ENCODE data around the gene SEMA3F. TPM values are rescaled to one million over a fixed set of nuclear protein-coding genes. Genes with fewer than 3 reads are reported as not detected.

The SEMA3F gene
- total and polyA plus RNA-seq, 10 of the 15 experiments (the other 5 are each of a cell fraction or from before 2014, with no cell fraction given): 0.08 to 0.28 (median 0.12) TPM; not detected in 6

GRCh38 chr3:50227390-50228183 lies 72.5 kb downstream of the SEMA3F start:
- in situ Hi-C loops (cut with MboI): loop anchor here (5.0 kb wide), 1 partner anchor 35 kb away; the partner anchor contains the start of gene GNAT1
- POLR2A ChIA-PET: interaction anchor here (0.7 to 3.7 kb wide), 10 partner anchors 10 to 1835 kb away, joined by 3 to 38 read pairs (median 5); partner anchors contain the start of gene GNAI2
- Histone ChIP-seq H3K27ac (ENCODE audit: control insufficient read depth, insufficient read depth) (peak overlapping the region; percentile 82), H3K9me3 (replicated peaks; ENCODE audit: control insufficient read depth, insufficient read depth, low read length) (no peaks in the 10 kb centered on the region), H3K27me3 (replicated peaks in 1 of 2; ENCODE audit: control insufficient read depth in 2 of 2, insufficient read depth in 2 of 2, low read length in 1 of 2) (no peaks in the 10 kb centered on the region), H2AFZ (ENCODE audit: control insufficient read depth, low read depth, low read length) (peak overlapping the region; percentile 95), H4K20me1 (ENCODE audit: control insufficient read depth, insufficient read depth) (no peaks in the 10 kb centered on the region), H3K4me2 (ENCODE audit: control insufficient read depth, insufficient read depth) (peak overlapping the region; percentile 100), H3K4me1 (ENCODE audit: control insufficient read depth, insufficient read depth, low read length) (peaks cover 19% of the 10 kb centered on the region), H3K9ac (ENCODE audit: control insufficient read depth, insufficient read depth, low read length) (peak overlapping the region; percentile 86), H3K79me2 (ENCODE audit: control insufficient read depth, insufficient read depth, low read length) (no peaks in the 10 kb centered on the region; the same call in 1 of the 2 replicates), H3K36me3 (ENCODE audit: control insufficient read depth in 2 of 2, insufficient read depth in 2 of 2, low read length in 1 of 2) (no peaks in the 10 kb centered on the region; a peak in 1 of 4 replicates), H3K4me3 (peak overlapping the region; percentile 85)
- SMC1A ChIA-PET (ENCODE audit: uncharacterized antibody, unreplicated experiment): interaction anchor here (0.8 to 5.1 kb wide), 9 partner anchors 12 to 72 kb away, joined by 3 to 51 read pairs (median 6); partner anchors contain the start of genes GNAT1, HYAL3 and NAA80
- peak; percentile 61 for DNase-seq (ENCODE audit: low read depth, low spot score)
- peak; percentile 66 for FAIRE-seq
- intact Hi-C loops (cut with micrococcal nuclease; ENCODE audit: unreplicated experiment): loop anchor here (1.0 kb wide), 3 partner anchors 19 to 97 kb away; no protein-coding TSS in a partner anchor
- TSS peak; percentile 90 for BruUV-seq (replicated peaks)
- RAD21 ChIA-PET (ENCODE audit: unreplicated experiment): interaction anchor here (0.5 to 6.8 kb wide), 13 partner anchors 8 to 1625 kb away, joined by 3 to 73 read pairs (median 6); partner anchors contain the start of genes GNAI2 and GNAT1
- WGBS (ENCODE audit: insufficient coverage, insufficient replicate concordance, low lambda C conversion rate, missing lambda C conversion rate): under 1% methylated on average over 37 of the region's 51 CpGs
- ATAC-seq: peak; percentile 91
- CTCF ChIA-PET: interaction anchor here (0.6 to 7.4 kb wide), 20 partner anchors 9 to 384 kb away, joined by 3 to 149 read pairs (median 6); partner anchors contain the start of genes CISH, GNAI2, GNAT1 and HYAL3
- TF ChIP-seq MTA2 (IDR thresholded peaks at IDR 0.05; ENCODE audit: low read depth) (peak; percentile 27; the same call in 1 of the 2 replicates), TCF12 (IDR thresholded peaks at IDR 0.05; ENCODE audit: low read depth, low read length) (peak; percentile 56; the same call in 1 of the 2 replicates), ZNF24 (IDR thresholded peaks at IDR 0.05) (peak; percentile 70; the same call in 1 of the 2 replicates), POLR2A (IDR thresholded peaks at IDR 0.05; ENCODE audit: low read depth, low read length) (peak; percentile 75), SRF (IDR thresholded peaks at IDR 0.05; ENCODE audit: low read depth in 2 of 2, low read length in 2 of 2) (peak in 1 of 2 experiments; percentile 72; a peak in 2 of 4 replicates), TARDBP (IDR thresholded peaks at IDR 0.05; ENCODE audit: borderline replicate concordance) (0 out of 2 replicates have a peak, but pooled peaks have one; percentile 68), EGR1 (IDR thresholded peaks at IDR 0.05; ENCODE audit: borderline replicate concordance in 1 of 2, low read depth in 2 of 2, low read length in 2 of 2) (peak in 1 of 2 experiments; percentile 88; a peak in 2 of 3 replicates), BACH1 (IDR thresholded peaks at IDR 0.05; ENCODE audit: borderline replicate concordance) (peak; percentile 47; the same call in 1 of the 2 replicates), ESRRA (IDR thresholded peaks at IDR 0.05; ENCODE audit: low read length) (peak; percentile 12; the same call in 1 of the 2 replicates), RUNX3 (IDR thresholded peaks at IDR 0.05; ENCODE audit: low read length) (peak; percentile 66), POU2F2 (IDR thresholded peaks at IDR 0.05; ENCODE audit: borderline replicate concordance, low read depth, low read length) (peak; percentile 59; the same call in 1 of the 3 replicates), SMC3 (IDR thresholded peaks at IDR 0.05; ENCODE audit: borderline replicate concordance, low read length) (peak; percentile 90)
- TF ChIP-seq, protein P1, sequence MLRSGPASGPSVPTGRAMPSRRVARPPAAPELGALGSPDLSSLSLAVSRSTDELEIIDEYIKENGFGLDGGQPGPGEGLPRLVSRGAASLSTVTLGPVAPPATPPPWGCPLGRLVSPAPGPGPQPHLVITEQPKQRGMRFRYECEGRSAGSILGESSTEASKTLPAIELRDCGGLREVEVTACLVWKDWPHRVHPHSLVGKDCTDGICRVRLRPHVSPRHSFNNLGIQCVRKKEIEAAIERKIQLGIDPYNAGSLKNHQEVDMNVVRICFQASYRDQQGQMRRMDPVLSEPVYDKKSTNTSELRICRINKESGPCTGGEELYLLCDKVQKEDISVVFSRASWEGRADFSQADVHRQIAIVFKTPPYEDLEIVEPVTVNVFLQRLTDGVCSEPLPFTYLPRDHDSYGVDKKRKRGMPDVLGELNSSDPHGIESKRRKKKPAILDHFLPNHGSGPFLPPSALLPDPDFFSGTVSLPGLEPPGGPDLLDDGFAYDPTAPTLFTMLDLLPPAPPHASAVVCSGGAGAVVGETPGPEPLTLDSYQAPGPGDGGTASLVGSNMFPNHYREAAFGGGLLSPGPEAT (IDR thresholded peaks at IDR 0.05; ENCODE audit: low read depth): peak; percentile 36; the same call in 1 of the 2 replicates
- TF ChIP-seq, protein P2, sequence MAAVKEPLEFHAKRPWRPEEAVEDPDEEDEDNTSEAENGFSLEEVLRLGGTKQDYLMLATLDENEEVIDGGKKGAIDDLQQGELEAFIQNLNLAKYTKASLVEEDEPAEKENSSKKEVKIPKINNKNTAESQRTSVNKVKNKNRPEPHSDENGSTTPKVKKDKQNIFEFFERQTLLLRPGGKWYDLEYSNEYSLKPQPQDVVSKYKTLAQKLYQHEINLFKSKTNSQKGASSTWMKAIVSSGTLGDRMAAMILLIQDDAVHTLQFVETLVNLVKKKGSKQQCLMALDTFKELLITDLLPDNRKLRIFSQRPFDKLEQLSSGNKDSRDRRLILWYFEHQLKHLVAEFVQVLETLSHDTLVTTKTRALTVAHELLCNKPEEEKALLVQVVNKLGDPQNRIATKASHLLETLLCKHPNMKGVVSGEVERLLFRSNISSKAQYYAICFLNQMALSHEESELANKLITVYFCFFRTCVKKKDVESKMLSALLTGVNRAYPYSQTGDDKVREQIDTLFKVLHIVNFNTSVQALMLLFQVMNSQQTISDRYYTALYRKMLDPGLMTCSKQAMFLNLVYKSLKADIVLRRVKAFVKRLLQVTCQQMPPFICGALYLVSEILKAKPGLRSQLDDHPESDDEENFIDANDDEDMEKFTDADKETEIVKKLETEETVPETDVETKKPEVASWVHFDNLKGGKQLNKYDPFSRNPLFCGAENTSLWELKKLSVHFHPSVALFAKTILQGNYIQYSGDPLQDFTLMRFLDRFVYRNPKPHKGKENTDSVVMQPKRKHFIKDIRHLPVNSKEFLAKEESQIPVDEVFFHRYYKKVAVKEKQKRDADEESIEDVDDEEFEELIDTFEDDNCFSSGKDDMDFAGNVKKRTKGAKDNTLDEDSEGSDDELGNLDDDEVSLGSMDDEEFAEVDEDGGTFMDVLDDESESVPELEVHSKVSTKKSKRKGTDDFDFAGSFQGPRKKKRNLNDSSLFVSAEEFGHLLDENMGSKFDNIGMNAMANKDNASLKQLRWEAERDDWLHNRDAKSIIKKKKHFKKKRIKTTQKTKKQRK (IDR thresholded peaks at IDR 0.05; ENCODE audit: low read depth, low read length): no peak
